PC-3 (cell line): ENCODE data around the gene ABCC3. TPM values are rescaled to one million over a fixed set of nuclear protein-coding genes. Genes with fewer than 3 reads are reported as not detected.
A peak's percentile ranks its signal among the peaks of the same experiment; 100 is the strongest.

ENCODE experiments used
- ATAC-seq: fragments of 200-7000 bp; cut with Tn5 transposase; 2 replicates; pipeline ENCODE4 v1.9.1; 2020; ENCODE audit warnings: mild to moderate bottlenecking, moderate library complexity
- BruUV-seq: library from RNA; stranded (reverse); fragments of 400-500 nt; replicated peaks from 2 replicates; lab custom pipeline; 2021; lab: Mats Ljungman, UMichigan
- CTCF ChIA-PET: fragments of 300-600 bp; sonication (Branson Sonifier 250); formaldehyde crosslinking; loops from one replicate; lab custom pipeline; 2022; ENCODE audit warnings: antibody characterized with exemption; lab: Charles Lee
- POLR2A ChIA-PET: fragments of 300-600 bp; sonication (Branson Sonifier 250); formaldehyde crosslinking; loops from one replicate; lab custom pipeline; 2022; ENCODE audit warnings: antibody characterized with exemption; ENCODE audit not compliant: unreplicated experiment; lab: Charles Lee
- DNase-seq: peaks from one replicate; pipeline ENCODE4 v3.0.0-alpha.2; 2015
- H2AFZ ChIP-seq: fragments of 300-600 bp; sonication (generic); 2 replicates; pipeline ENCODE4 v1.6.0; 2016; ENCODE audit warnings: antibody characterized with exemption, low read length
- H3F3A ChIP-seq: fragments of 300-600 bp; sonication (generic); one replicate; pipeline ENCODE4 v1.6.0; 2017; ENCODE audit warnings: antibody characterized with exemption, low read length, control low read depth, mild to moderate bottlenecking; ENCODE audit not compliant: unreplicated experiment
- H3K27ac ChIP-seq: fragments of 300-600 bp; sonication (generic); 2 replicates; pipeline ENCODE4 v1.5.1; 2016; ENCODE audit warnings: mild to moderate bottlenecking, low read length
- H3K27me3 ChIP-seq: fragments of 300-600 bp; sonication (generic); 2 replicates; pipeline ENCODE4 v1.6.1; 2016; ENCODE audit warnings: low read length, mixed read lengths
- H3K36me3 ChIP-seq: fragments of 300-600 bp; sonication (generic); 2 replicates; pipeline ENCODE4 v1.6.1; 2016; ENCODE audit warnings: low read depth, mixed run types, low read length, mixed read lengths
- H3K4me1 ChIP-seq: fragments of 300-600 bp; sonication (generic); 2 replicates; pipeline ENCODE4 v1.5.1; 2016; ENCODE audit warnings: low read length; ENCODE audit not compliant: insufficient read depth
- H3K4me2 ChIP-seq: fragments of 300-600 bp; sonication (generic); 2 replicates; pipeline ENCODE4 v1.6.0; 2016; ENCODE audit warnings: low read length
- H3K4me3 ChIP-seq: fragments of 300-600 bp; sonication (generic); 2 replicates; pipeline ENCODE4 v1.5.1; 2016; ENCODE audit warnings: mild to moderate bottlenecking, low read length, mixed read lengths
- H3K79me2 ChIP-seq: fragments of 300-600 bp; sonication (generic); 2 replicates; pipeline ENCODE4 v1.6.1; 2017; ENCODE audit warnings: low read length, mixed read lengths
- H3K9ac ChIP-seq: fragments of 300-600 bp; sonication (generic); 2 replicates; pipeline ENCODE4 v1.6.0; 2016; ENCODE audit warnings: mild to moderate bottlenecking, low read length
- H3K9me2 ChIP-seq: fragments of 300-600 bp; sonication (generic); replicated peaks from 2 replicates; pipeline ENCODE4 v1.6.1; 2016; ENCODE audit warnings: mixed run types, low read length, mixed read lengths
- H3K9me3 ChIP-seq: fragments of 300-600 bp; sonication (generic); 2 replicates; pipeline ENCODE4 v1.6.1; 2016; ENCODE audit warnings: low read length, mixed read lengths
- H4K20me1 ChIP-seq: fragments of 300-600 bp; sonication (generic); 2 replicates; pipeline ENCODE4 v1.6.1; 2016; ENCODE audit warnings: low read length, mixed read lengths
- CTCF ChIP-seq: fragments of 300-600 bp; sonication (generic); conservative IDR thresholded peaks from 2 replicates; pipeline ENCODE4 v1.5.1; 2017; ENCODE audit warnings: antibody characterized with exemption, low read depth, mild to moderate bottlenecking, low read length
- EZH2 ChIP-seq: fragments of 300-600 bp; sonication (generic); IDR thresholded peaks from one replicate; pipeline ENCODE4 v1.6.1; 2017; ENCODE audit warnings: antibody characterized with exemption, mild to moderate bottlenecking, low read length; ENCODE audit not compliant: unreplicated experiment
- EZH2phosphoT487 ChIP-seq: fragments of 300-600 bp; sonication (generic); IDR thresholded peaks from 2 replicates; pipeline ENCODE4 v1.6.1; 2018; ENCODE audit warnings: mild to moderate bottlenecking, antibody characterized with exemption, low read length, borderline replicate concordance
- intact Hi-C: fragments of 100-400 bp; cut with micrococcal nuclease; formaldehyde crosslinking; loops from 2 replicates; pipeline ENCODE4 v1.9.0; 2023
- total RNA-seq: library from RNA; depleted of rRNA; stranded (reverse); fragments of >200 nt; gene quantifications from 2 replicates; pipeline ENCODE4 v1.2.3, GENCODE V29; 2014

Gene ABCC3
- total RNA-seq, 1 experiment from 2014 or later, result 50.2 TPM

DNA sequence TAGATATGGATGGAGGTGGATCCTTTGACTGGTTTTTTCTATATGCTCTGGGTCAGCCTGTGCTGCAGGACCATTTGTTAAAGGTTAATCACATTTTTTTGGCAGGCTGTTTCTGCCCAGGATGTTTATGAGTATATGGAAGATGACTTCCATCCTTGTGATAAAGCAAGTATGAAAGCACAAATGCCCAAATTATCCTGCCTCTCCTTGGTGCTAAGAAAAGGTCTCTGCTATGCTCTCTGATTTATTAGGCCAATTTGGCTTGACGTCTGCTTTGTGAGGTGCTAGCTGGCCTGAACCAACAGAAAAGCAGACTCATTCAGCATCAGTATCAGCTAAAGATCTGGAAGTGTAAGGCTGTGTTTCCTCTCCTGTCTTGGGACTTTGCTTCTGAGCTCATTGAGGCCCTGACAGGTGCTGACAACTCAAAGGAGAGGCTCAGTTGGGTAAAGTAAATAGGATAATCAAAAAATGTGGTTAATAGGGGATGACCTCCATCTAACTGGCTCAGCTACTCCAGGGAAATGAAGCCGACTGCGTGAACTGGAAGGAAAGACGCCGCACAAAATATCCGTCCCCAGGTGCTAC, 57.9 kb downstream of the ABCC3 start:
- peaks cover 29% of the 10 kb centered on the region for H3K36me3 ChIP-seq
- H3K4me1 ChIP-seq, result peaks cover 86% of the 10 kb centered on the region
- POLR2A ChIA-PET, result interaction anchor here (0.9 to 1.4 kb wide), 3 partner anchors 31 to 206 kb away, joined by 5 to 17 read pairs (median 8); no protein-coding TSS in a partner anchor
- H3K27ac ChIP-seq, result peak overlapping the region; percentile 86
- peaks cover 15% of the 10 kb centered on the region for H3K79me2 ChIP-seq
- TF ChIP-seq CTCF (no peak), EZH2 (no peak), EZH2phosphoT487 (no peak)
- peak overlapping the region; percentile 51 for H3K9ac ChIP-seq
- no peaks in the 10 kb centered on the region for H4K20me1 ChIP-seq
- CTCF ChIA-PET, result interaction anchor here (0.6 to 1.5 kb wide), 5 partner anchors 31 to 142 kb away, joined by 3 to 6 read pairs (median 5); no protein-coding TSS in a partner anchor
- ATAC-seq (peak; percentile 23), DNase-seq (peak; percentile 67)
- peaks cover 17% of the 10 kb centered on the region for H3F3A ChIP-seq
- no peaks in the 10 kb centered on the region for H3K9me2 ChIP-seq
- peak overlapping the region; percentile 82 for H3K4me2 ChIP-seq
- no peaks in the 10 kb centered on the region for H3K9me3 ChIP-seq
- no peaks in the 10 kb centered on the region for H3K27me3 ChIP-seq
- peak overlapping the region; percentile 50 for H3K4me3 ChIP-seq
- TSS peak; percentile 20 for BruUV-seq
- intact Hi-C loops, result loop anchor here (1.0 kb wide), 2 partner anchors 11 to 31 kb away; no protein-coding TSS in a partner anchor
- no peak overlapping the region for H2AFZ ChIP-seq

DNA sequence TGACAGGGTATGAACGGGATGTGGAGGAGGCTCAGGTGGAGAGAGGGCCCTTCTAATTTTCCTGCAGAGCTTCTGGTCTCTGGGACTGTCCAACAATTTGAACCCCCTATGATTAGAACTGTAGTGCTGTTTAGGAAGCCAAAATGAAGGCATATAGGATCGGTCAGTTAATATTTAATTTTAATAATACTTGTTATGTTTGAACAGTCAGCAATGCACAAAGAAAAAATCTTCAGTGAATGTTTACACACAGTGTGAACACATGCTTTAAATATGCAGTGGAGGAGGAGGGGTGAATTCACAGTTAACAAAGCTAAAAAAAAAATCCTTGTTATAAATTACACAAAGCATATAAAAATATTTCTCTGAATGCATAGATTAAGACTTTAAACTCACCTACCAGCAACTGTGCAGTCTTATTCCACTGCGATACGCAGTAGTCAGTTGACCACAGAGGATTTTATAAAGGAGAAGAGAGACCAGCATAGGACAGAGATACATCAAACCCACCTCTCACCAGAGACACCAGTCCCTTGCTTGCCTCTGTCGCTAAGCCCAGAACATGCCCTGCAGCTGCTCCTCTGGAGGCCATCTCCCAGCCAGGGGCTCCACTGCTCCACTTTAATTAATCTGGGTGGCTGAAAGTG, 58.5 kb downstream of the ABCC3 start:
- ATAC-seq, result peak; percentile 67
- H3K4me1 ChIP-seq, result peaks cover 91% of the 10 kb centered on the region
- intact Hi-C loops, result loop anchor here (1.0 kb wide), 2 partner anchors 12 to 32 kb away; no protein-coding TSS in a partner anchor
- H3K27me3 ChIP-seq, result no peaks in the 10 kb centered on the region
- peak overlapping the region; percentile 86 for H3K27ac ChIP-seq
- no peaks in the 10 kb centered on the region for H3K9me2 ChIP-seq
- CTCF ChIA-PET, result interaction anchor here (0.6 to 1.5 kb wide), 8 partner anchors 31 to 211 kb away, joined by 3 to 9 read pairs (median 5); no protein-coding TSS in a partner anchor
- no peaks in the 10 kb centered on the region for H3K9me3 ChIP-seq
- H3K4me2 ChIP-seq, result peak overlapping the region; percentile 82
- POLR2A ChIA-PET, result interaction anchor here (0.6 to 1.4 kb wide), 4 partner anchors 12 to 206 kb away, joined by 5 to 17 read pairs (median 9); no protein-coding TSS in a partner anchor
- peak overlapping the region; percentile 50 for H3K4me3 ChIP-seq
- H4K20me1 ChIP-seq, result no peaks in the 10 kb centered on the region
- no TSS peak for BruUV-seq
- H3K79me2 ChIP-seq, result peaks cover 21% of the 10 kb centered on the region
- peak overlapping the region; percentile 51 for H3K9ac ChIP-seq
- DNase-seq, result peak; percentile 94
- H3K36me3 ChIP-seq, result peaks cover 34% of the 10 kb centered on the region
- H3F3A ChIP-seq, result peaks cover 17% of the 10 kb centered on the region
- no peak for TF ChIP-seq CTCF
- no peak for TF ChIP-seq EZH2phosphoT487
- TF ChIP-seq EZH2, result no peak
- no peak overlapping the region for H2AFZ ChIP-seq
